Measurements from ENCODE around the gene NGRN.
"Not testable (repeated sequence)": the region's sequence is repeated elsewhere in the genome, so short reads cannot be mapped to it uniquely, and the experiment has no call there.

NGRN gene

DNA sequence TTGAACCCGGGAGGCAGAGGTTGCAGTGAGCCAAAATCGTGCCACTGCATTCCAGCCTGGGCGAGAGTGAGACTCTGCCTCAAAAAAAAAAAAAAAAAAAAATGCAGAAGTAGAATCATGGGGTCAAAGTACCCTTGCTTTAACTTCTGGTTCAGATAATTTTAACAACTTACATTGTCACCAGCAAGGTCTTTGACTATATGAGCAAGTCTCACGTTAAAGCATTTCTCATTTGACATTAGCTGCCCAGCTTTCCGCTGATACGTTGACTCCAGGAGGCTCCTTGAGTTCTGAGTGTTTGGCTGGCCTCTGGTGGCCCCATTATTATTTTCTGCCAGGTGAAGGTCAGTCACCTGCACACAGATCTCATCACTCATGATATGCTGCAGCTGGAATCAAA lies 16.2 kb downstream of the NGRN start:
- DNase-seq (ENCODE audit: low read depth in 3 of 3): not testable (repeated sequence)

- peak in 1 of 3 experiments; percentile 32 for DNase-seq (ENCODE audit: low read depth in 3 of 3)
These were observed 21.2 kb downstream of the NGRN start for GRCh38 chr15:90286678-90287077.

GRCh38 chr15:90287101-90287500 lies 21.6 kb downstream of the NGRN start:
- DNase-seq (ENCODE audit: low read depth in 3 of 3): no peak

DNA sequence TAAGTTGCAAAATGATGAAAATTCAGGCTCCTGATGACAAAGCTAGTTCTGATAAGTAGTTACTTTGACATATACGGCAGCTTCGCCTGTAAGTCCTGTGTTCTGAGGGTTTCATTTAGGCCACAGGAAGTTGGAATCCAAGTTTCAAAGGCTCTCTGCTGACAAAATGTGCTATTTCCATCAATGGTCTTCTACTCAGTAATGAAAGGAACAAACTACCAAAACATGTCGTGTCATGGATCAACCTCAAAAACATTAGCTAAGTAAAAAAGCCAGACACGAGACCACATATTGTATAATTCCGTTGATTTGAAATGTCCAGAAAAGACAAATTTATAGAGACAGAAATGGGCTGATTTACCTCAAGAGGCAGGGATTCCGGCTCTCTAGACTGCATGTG lies 22.5 kb downstream of the NGRN start:
- DNase-seq (ENCODE audit: low read depth in 3 of 3): no peak

GRCh38 chr15:90291679-90292356 lies 26.3 kb downstream of the NGRN start:
- peak in 1 of 3 experiments; percentile 12 for DNase-seq (ENCODE audit: low read depth in 3 of 3)

GRCh38 chr15:90293040-90293810 lies 27.8 kb downstream of the NGRN start:
- peak; percentile 51 to 74 (median 60) for DNase-seq (ENCODE audit: low read depth in 3 of 3)

GRCh38 chr15:90294159-90294558 lies 28.7 kb downstream of the NGRN start:
- DNase-seq (ENCODE audit: low read depth in 3 of 3): no peak

DNA sequence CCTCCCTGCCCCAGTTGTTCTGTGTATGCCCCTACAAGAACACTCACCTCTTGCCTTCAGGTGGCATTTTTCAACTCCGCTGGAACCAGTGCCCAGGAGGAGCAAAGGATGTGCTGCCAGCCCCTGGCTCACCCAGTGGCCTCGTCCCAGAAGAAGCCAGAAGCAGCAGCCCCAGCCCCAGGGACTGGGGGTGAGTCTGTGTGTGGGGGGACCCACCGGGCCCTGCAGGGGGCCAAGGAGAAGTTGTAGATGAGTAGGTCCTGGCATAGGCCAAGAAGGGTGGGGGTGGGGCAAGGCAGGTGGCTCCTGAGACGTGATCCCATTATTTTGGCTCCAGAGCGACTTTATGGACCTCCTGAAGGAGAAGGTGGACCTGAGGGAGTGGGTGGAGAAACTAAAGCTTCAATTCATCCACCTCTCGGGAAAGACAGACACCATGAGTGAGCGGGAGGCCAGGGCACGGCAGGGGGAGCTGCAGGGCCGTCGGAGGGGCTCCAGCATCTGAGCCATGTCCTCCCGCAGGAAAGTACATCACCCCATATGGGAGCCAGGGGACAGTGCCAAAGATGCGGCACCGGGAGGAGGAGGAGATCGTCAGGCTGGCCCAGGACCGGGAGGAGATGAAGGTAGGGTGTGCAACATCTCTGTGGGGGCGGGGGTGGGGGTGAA lies 29.3 kb downstream of the NGRN start:
- DNase-seq (ENCODE audit: low read depth in 3 of 3): no peak

DNA sequence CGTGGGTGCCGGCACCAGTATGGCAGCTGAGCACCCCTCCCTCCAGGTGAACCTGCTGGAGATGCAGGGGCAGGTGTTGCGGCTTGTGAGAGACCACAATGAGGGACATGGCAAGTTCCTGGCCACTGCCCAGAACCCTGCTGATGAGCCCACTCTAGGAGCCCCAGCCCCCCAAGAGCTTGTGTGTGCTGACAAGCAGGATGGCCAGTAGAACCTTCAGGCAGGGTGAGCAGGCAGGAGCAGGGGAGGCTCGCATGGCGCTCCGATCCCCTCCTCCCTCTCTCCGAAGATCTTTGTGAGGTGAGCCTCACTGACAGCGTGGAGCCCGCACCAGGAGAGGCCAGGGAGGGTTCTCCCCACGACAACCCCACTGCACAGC lies 29.8 kb downstream of the NGRN start:
- no peak for DNase-seq (ENCODE audit: low read depth in 3 of 3)

- DNase-seq (ENCODE audit: low read depth in 3 of 3): not testable (repeated sequence)
These were observed 30.9 kb downstream of the NGRN start for GRCh38 chr15:90296316-90296884.

DNA sequence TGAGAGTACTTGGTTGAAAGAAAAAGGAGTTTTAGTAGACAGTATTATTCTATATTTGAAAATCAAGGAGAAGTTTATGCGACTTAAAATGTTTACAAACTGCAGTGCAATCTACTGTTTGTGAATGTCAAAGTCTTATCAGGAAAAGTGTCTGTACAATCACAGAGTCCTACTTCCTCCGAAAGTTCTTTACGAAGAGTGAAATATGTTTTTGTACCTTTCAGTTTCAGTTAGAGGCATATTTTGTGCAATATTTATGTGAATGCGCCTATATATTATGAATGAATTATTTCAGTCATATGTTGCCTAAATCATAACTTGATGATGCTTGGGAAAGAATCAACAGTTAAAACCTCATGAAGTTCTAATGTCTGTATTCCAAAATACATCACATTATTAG lies 31.5 kb downstream of the NGRN start:
- DNase-seq (ENCODE audit: low read depth in 3 of 3): no peak

DNA sequence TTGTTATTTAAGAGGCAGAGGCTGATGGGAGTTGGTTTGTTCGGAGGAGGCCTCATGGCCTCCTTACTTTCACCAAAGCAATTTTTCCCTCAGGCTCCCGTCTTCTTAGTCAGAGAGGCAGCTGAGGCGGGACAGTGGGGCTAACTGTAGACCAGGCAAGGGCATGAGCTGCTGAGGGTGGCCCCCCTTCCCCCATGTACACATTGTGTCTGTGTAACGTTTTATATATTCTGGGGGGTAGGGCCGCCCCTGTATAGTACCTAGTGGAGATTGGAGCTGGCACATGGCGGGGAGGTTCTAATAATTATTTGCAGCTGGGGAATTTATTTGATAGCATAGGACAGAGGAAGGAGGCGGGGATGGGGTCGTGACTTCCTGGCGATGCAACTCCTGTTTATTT lies 35.1 kb downstream of the NGRN start:
- no peak for DNase-seq (ENCODE audit: low read depth in 3 of 3)

- peak; percentile 22 to 66 (median 36) for DNase-seq (ENCODE audit: low read depth in 3 of 3)
These were observed 35.7 kb downstream of the NGRN start for GRCh38 chr15:90300988-90301706.

- no peak for DNase-seq (ENCODE audit: low read depth in 3 of 3)
These were observed 36.3 kb downstream of the NGRN start for GRCh38 chr15:90301707-90302300.

DNA sequence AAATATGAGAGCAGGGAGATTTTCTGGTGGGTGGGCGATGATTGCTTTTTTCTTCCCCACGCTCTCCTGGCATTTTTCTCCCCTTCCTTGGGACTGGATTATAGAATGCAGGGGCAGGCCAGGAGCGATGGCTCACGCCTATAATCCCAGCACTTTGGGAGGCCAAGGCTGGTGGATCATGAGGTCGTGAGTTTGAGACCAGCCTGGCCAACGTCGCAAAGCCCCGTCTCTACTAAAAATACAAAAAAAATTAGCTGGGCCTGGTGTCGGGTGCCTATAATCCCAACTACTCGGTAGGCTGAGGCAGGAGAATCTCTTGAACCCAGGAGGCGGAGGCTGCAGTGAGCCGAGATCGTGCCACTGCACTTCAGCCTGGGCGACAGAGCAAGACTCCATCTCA lies 39.9 kb downstream of the NGRN start:
- not testable (repeated sequence) for DNase-seq (ENCODE audit: low read depth in 3 of 3)

DNA sequence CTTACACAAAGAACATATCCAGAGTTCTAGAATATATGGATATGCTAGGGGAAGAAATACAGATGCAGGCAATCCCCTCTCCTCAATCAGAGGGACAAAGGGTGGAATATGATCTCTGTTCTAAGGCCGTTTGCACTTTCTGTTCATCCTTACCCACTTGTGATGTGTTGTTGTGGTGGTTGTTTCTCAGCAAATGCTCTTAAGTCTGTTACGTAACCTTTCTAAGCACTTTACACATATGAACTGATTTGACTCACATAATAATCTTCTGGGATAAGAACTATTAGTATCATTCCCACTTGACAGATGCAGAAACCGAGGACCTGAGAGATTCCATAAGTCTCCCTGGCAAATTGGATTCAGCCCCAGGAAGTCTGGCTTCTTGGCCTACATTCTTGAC lies 40.5 kb downstream of the NGRN start:
- no peak for DNase-seq (ENCODE audit: low read depth in 3 of 3)

- peak in 2 of 3 experiments; percentile 24 to 30 for DNase-seq (ENCODE audit: low read depth in 3 of 3)
These were observed 41.1 kb downstream of the NGRN start for GRCh38 chr15:90306560-90306959.

- no peak for DNase-seq (ENCODE audit: low read depth in 3 of 3)
These were observed 42.2 kb downstream of the NGRN start for GRCh38 chr15:90307661-90308060.

DNA sequence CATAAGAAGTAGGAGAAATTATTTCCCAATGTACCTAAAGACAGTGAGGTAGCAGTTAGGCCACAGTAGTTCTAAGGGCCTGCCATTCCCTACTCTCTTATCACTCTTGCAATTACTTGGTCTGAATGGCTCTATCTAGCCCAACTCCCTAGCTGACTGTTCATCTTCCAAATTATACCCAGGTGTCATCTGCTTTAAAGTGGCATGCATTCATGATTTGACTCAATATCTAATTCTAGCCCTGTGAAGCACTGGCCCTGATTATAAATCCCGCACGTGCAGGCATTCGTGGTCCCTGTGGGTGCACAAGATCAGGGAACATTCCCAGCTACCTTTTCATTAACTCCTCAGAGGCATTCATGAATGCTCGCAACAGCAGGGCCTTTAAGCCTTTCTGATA lies 43.5 kb downstream of the NGRN start:
- no peak for DNase-seq (ENCODE audit: low read depth in 3 of 3)

DNA sequence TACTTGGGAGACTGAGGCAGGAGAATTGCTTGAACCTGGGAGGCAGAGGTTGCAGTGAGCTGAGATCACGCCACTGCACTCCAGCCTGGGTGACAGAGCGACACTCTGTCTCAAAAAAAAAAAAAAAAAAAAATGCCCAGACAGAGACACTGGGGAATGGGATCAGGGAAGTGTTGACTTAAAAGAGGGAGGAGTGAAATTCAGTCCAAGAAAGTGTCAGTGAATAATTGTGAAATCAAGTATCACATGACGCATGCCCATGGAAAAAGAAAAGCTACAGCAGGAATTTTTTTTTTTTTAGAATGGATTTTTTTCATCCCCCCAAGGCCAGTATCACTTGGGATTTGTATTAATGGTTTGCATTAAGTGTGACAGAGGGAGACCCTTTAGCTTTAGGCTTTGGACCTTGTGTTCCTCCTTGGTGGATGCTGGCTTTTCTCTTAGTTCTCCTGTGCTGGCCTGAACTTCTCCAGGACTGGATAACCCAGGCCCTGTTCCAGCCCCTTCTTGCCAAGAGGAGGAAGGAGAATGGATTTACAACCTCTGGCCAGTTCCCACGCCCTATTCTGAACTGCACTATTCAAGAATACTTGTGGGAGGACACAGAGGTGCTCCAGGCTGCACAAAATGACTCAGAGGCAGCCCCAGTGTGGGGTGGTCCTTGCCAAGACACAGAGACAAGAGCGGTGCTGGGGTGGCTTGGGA lies 50.0 kb downstream of the NGRN start:
- DNase-seq (ENCODE audit: low read depth in 3 of 3): no peak

GRCh38 chr15:90316139-90316538 lies 50.7 kb downstream of the NGRN start:
- DNase-seq (ENCODE audit: low read depth in 3 of 3): no peak
